ENCODE data around the gene C1orf185.
"Not testable (repeated sequence)": the region's sequence is repeated elsewhere in the genome, so short reads cannot be mapped to it uniquely, and the experiment has no call there.

The C1orf185 gene

GRCh38 chr1:51137696-51138095, 35.7 kb downstream of the C1orf185 start:
- DNase-seq (ENCODE audit: low read depth) = not testable (repeated sequence)

GRCh38 chr1:51139474-51139873, 37.4 kb downstream of the C1orf185 start:
- DNase-seq (ENCODE audit: low read depth) = no peak

- DNase-seq (ENCODE audit: low read depth) = no peak
These were observed 45.4 kb downstream of the C1orf185 start for GRCh38 chr1:51147394-51147793.

GRCh38 chr1:51154776-51155175, 52.7 kb downstream of the C1orf185 start:
- no peak for DNase-seq (ENCODE audit: low read depth)

GRCh38 chr1:51156752-51157151, 54.7 kb downstream of the C1orf185 start:
- no peak for DNase-seq (ENCODE audit: low read depth)

GRCh38 chr1:51157395-51157794, 55.4 kb downstream of the C1orf185 start:
- DNase-seq (ENCODE audit: low read depth) = no peak

GRCh38 chr1:51158263-51158662, 56.2 kb downstream of the C1orf185 start:
- no peak for DNase-seq (ENCODE audit: low read depth)

GRCh38 chr1:51162560-51162959, 60.5 kb downstream of the C1orf185 start:
- DNase-seq (ENCODE audit: low read depth) = not testable (repeated sequence)

- DNase-seq (ENCODE audit: low read depth) = no peak
These were observed 63.5 kb downstream of the C1orf185 start for GRCh38 chr1:51165540-51165939.

GRCh38 chr1:51168266-51168845, 66.3 kb downstream of the C1orf185 start:
- DNase-seq (ENCODE audit: low read depth) = no peak

- no peak for DNase-seq (ENCODE audit: low read depth)
These were observed 66.9 kb downstream of the C1orf185 start for GRCh38 chr1:51168936-51169335.

- DNase-seq (ENCODE audit: low read depth) = no peak
These were observed 68.3 kb downstream of the C1orf185 start for GRCh38 chr1:51170342-51170741.

- no peak for DNase-seq (ENCODE audit: low read depth)
These were observed 70.8 kb downstream of the C1orf185 start for GRCh38 chr1:51172811-51173210.

GRCh38 chr1:51175278-51175677, 73.2 kb downstream of the C1orf185 start:
- no peak for DNase-seq (ENCODE audit: low read depth)

- DNase-seq (ENCODE audit: low read depth) = not testable (repeated sequence)
These were observed 76.0 kb downstream of the C1orf185 start for GRCh38 chr1:51177988-51178387.

GRCh38 chr1:51188230-51188629, 86.2 kb downstream of the C1orf185 start:
- no peak for DNase-seq (ENCODE audit: low read depth)

- no peak for DNase-seq (ENCODE audit: low read depth)
These were observed 87.5 kb downstream of the C1orf185 start for GRCh38 chr1:51189421-51190073.

GRCh38 chr1:51190961-51191360, 88.9 kb downstream of the C1orf185 start:
- no peak for DNase-seq (ENCODE audit: low read depth)

GRCh38 chr1:51192213-51192843, 90.3 kb downstream of the C1orf185 start:
- DNase-seq (ENCODE audit: low read depth) = peak; percentile 13

GRCh38 chr1:51193564-51193963, 91.5 kb downstream of the C1orf185 start:
- no peak for DNase-seq (ENCODE audit: low read depth)
